ENCODE results near the gene PIEZO1. TPM values are rescaled to one million over a fixed set of nuclear protein-coding genes. Genes with fewer than 3 reads are reported as not detected.

The PIEZO1 gene
- total and polyA plus RNA-seq, 9 of the 15 experiments (the other 6 are each of a cell fraction or from before 2014, with no cell fraction given), result 3.6 to 432 (median 131) TPM

- no peak for TF ChIP-seq ZNF318 (IDR thresholded peaks at IDR 0.05; ENCODE audit: borderline replicate concordance in 1 of 2, low read depth in 1 of 2)
- TF ChIP-seq BCL6 (CRISPR knock-in tag; IDR thresholded peaks at IDR 0.05), result no peak
- TF ChIP-seq NR3C1 (CRISPR knock-in tag; IDR thresholded peaks at IDR 0.05), result no peak
- no peak for TF ChIP-seq ATF3 (IDR thresholded peaks at IDR 0.05)
- TF ChIP-seq ATF3 (CRISPR knock-in tag; conservative IDR thresholded peaks at IDR 0.05), result no peak
These were observed 43.7 kb downstream of the PIEZO1 start (continued) for GRCh38 chr16:88741368-88741767.
